K562 (cell line): ENCODE data around the gene CACNA2D2. TPM values are rescaled to one million over a fixed set of nuclear protein-coding genes. Genes with fewer than 3 reads are reported as not detected.

ENCODE experiments used
- KLF16 ChIP-seq: IDR thresholded peaks from 2 replicates; pipeline ENCODE4 v1.6.1; 2016; ENCODE audit warnings: antibody characterized with exemption
- polyA plus RNA-seq, 8 experiments: library from polyadenylated mRNA; depleted of rRNA in 4 of 8; stranded (reverse) in 5 of 8; unstranded in 3 of 8; fragments of >200 nt; fragmentation: Nextera tagmentation in 2 of 8; fragmentation: Illumina TruSeq in 1 of 8; extraction: Ambion mirVana in 2 of 8; extraction: Trizol in 1 of 8; gene quantifications; 2 replicates each; pipeline versions ENCODE4 v1.2.1 to v1.2.3, GENCODE V29; 2011 to 2014; ENCODE audit warnings: inconsistent platforms in 1 of 8, missing spikeins in 1 of 8
- total RNA-seq, 7 experiments: library from RNA; depleted of rRNA in 6 of 7; stranded (reverse); fragments of >200 nt in 6 of 7; fragmentation: Illumina TruSeq in 2 of 7; extraction: Trizol in 2 of 7; gene quantifications; 2 replicates each; pipeline versions ENCODE4 v1.2.1 to v1.2.3, GENCODE V29; 2011 to 2021; ENCODE audit warnings: low replicate concordance in 1 of 7
- TF ChIP-seq, protein P1 (sequence below): fragments of 450-650 bp; IDR thresholded peaks from 2 replicates; pipeline ENCODE4 v1.6.1; 2016; ENCODE audit warnings: mild to moderate bottlenecking, moderate library complexity
- TF ChIP-seq, protein P2 (sequence below): fragments of 250-450 bp; sonication (Bioruptor Pico); IDR thresholded peaks from 2 replicates; pipeline ENCODE4 v1.4.0; 2020
- TF ChIP-seq, protein P3 (sequence below): IDR thresholded peaks from 2 replicates; pipeline ENCODE4 v1.6.1; 2014; ENCODE audit warnings: antibody characterized with exemption

Gene CACNA2D2
- total and polyA plus RNA-seq, 9 of the 15 experiments (the other 6 are each of a cell fraction or from before 2014, with no cell fraction given) = 0.11 to 0.58 (median 0.36) TPM; not detected in 2

DNA sequence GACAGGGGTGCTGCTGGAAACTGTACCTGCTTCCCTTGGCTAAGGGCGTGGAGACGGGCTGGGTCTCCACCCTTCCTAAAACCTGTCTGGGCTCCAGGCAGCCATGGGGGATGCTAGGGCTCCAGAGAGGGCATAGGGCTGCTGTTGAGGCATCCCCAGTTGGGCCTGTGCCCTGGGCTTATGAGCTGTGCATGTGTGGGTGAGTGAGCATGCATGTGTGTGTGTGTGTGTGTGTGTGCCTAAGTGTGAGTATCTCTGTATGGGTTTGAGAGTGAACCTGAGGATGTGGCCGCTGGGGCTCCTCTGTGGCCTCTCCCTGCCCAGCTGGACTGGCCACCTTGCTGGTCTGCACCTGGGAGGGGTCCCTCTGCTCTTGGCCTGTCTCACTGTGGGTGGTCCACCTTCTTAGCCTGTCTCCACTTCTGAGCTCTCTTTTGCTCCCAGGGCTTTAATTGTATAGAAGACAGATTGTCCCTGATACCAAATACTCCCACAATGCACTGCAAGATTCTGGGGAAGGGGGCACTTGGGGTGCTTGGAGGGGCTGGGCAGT, 132.2 kb downstream of the CACNA2D2 start (continued):
- TF ChIP-seq, protein P1, sequence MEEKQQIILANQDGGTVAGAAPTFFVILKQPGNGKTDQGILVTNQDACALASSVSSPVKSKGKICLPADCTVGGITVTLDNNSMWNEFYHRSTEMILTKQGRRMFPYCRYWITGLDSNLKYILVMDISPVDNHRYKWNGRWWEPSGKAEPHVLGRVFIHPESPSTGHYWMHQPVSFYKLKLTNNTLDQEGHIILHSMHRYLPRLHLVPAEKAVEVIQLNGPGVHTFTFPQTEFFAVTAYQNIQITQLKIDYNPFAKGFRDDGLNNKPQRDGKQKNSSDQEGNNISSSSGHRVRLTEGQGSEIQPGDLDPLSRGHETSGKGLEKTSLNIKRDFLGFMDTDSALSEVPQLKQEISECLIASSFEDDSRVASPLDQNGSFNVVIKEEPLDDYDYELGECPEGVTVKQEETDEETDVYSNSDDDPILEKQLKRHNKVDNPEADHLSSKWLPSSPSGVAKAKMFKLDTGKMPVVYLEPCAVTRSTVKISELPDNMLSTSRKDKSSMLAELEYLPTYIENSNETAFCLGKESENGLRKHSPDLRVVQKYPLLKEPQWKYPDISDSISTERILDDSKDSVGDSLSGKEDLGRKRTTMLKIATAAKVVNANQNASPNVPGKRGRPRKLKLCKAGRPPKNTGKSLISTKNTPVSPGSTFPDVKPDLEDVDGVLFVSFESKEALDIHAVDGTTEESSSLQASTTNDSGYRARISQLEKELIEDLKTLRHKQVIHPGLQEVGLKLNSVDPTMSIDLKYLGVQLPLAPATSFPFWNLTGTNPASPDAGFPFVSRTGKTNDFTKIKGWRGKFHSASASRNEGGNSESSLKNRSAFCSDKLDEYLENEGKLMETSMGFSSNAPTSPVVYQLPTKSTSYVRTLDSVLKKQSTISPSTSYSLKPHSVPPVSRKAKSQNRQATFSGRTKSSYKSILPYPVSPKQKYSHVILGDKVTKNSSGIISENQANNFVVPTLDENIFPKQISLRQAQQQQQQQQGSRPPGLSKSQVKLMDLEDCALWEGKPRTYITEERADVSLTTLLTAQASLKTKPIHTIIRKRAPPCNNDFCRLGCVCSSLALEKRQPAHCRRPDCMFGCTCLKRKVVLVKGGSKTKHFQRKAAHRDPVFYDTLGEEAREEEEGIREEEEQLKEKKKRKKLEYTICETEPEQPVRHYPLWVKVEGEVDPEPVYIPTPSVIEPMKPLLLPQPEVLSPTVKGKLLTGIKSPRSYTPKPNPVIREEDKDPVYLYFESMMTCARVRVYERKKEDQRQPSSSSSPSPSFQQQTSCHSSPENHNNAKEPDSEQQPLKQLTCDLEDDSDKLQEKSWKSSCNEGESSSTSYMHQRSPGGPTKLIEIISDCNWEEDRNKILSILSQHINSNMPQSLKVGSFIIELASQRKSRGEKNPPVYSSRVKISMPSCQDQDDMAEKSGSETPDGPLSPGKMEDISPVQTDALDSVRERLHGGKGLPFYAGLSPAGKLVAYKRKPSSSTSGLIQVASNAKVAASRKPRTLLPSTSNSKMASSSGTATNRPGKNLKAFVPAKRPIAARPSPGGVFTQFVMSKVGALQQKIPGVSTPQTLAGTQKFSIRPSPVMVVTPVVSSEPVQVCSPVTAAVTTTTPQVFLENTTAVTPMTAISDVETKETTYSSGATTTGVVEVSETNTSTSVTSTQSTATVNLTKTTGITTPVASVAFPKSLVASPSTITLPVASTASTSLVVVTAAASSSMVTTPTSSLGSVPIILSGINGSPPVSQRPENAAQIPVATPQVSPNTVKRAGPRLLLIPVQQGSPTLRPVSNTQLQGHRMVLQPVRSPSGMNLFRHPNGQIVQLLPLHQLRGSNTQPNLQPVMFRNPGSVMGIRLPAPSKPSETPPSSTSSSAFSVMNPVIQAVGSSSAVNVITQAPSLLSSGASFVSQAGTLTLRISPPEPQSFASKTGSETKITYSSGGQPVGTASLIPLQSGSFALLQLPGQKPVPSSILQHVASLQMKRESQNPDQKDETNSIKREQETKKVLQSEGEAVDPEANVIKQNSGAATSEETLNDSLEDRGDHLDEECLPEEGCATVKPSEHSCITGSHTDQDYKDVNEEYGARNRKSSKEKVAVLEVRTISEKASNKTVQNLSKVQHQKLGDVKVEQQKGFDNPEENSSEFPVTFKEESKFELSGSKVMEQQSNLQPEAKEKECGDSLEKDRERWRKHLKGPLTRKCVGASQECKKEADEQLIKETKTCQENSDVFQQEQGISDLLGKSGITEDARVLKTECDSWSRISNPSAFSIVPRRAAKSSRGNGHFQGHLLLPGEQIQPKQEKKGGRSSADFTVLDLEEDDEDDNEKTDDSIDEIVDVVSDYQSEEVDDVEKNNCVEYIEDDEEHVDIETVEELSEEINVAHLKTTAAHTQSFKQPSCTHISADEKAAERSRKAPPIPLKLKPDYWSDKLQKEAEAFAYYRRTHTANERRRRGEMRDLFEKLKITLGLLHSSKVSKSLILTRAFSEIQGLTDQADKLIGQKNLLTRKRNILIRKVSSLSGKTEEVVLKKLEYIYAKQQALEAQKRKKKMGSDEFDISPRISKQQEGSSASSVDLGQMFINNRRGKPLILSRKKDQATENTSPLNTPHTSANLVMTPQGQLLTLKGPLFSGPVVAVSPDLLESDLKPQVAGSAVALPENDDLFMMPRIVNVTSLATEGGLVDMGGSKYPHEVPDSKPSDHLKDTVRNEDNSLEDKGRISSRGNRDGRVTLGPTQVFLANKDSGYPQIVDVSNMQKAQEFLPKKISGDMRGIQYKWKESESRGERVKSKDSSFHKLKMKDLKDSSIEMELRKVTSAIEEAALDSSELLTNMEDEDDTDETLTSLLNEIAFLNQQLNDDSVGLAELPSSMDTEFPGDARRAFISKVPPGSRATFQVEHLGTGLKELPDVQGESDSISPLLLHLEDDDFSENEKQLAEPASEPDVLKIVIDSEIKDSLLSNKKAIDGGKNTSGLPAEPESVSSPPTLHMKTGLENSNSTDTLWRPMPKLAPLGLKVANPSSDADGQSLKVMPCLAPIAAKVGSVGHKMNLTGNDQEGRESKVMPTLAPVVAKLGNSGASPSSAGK = no peak
- TF ChIP-seq, protein P2, sequence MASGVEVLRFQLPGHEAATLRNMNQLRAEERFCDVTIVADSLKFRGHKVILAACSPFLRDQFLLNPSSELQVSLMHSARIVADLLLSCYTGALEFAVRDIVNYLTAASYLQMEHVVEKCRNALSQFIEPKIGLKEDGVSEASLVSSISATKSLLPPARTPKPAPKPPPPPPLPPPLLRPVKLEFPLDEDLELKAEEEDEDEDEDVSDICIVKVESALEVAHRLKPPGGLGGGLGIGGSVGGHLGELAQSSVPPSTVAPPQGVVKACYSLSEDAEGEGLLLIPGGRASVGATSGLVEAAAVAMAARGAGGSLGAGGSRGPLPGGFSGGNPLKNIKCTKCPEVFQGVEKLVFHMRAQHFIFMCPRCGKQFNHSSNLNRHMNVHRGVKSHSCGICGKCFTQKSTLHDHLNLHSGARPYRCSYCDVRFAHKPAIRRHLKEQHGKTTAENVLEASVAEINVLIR (CRISPR knock-in tag) = no peak
- TF ChIP-seq, protein P3, sequence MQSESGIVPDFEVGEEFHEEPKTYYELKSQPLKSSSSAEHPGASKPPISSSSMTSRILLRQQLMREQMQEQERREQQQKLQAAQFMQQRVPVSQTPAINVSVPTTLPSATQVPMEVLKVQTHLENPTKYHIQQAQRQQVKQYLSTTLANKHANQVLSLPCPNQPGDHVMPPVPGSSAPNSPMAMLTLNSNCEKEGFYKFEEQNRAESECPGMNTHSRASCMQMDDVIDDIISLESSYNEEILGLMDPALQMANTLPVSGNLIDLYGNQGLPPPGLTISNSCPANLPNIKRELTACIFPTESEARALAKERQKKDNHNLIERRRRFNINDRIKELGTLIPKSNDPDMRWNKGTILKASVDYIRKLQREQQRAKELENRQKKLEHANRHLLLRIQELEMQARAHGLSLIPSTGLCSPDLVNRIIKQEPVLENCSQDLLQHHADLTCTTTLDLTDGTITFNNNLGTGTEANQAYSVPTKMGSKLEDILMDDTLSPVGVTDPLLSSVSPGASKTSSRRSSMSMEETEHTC = no peak
- TF ChIP-seq KLF16 = no peak
